ENCODE data around the gene STIM2.
A peak's percentile ranks its signal among the peaks of the same experiment; 100 is the strongest.
"Not testable (repeated sequence)": the region's sequence is repeated elsewhere in the genome, so short reads cannot be mapped to it uniquely, and the experiment has no call there.

STIM2 gene

GRCh38 chr4:26891867-26892266, 31.2 kb downstream of the STIM2 start:
- Mint-ChIP-seq H3K36me3 (ENCODE audit: low read depth) (peaks cover 46% of the 10 kb centered on the region), H3K9me3 (peaks cover 9% of the 10 kb centered on the region), H3K4me3 (no peak overlapping the region), H3K4me1 (ENCODE audit: low read depth) (peaks cover 53% of the 10 kb centered on the region), H3K27ac (no peak overlapping the region), H3K27me3 (ENCODE audit: low read depth) (no peaks in the 10 kb centered on the region)

DNA sequence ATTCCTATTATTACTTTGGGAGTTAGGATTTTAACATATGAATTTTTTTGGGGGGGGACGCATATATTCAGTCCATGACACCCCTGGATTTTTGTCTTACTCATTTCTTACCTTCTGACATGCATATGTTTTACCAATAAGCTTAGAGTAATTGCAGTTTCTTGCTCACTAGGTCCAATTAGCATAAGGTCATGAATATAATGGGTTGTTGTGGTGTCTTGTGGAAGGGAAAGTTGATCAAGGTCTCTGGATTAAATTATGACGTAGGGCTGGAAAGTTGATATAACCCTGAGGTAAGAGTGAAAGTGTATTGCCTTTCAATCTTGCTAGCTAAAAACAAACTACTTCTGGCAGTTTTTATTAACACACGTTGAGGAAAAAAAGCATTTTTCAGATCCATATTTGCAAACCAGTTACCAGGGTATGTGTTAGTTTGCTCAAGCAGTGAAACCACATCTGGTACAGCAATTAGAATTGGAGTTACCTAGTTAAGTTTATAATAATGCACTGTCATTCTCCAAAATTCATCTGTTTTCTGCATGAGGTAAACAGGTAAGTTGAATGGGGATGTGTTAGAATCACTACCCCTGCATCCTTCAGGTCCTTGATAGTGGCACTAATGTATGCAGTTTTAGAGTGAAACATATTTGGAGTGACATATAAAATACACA, 32.0 kb downstream of the STIM2 start:
- peaks cover 48% of the 10 kb centered on the region for H3K36me3 Mint-ChIP-seq (ENCODE audit: low read depth)
- H3K4me1 Mint-ChIP-seq (ENCODE audit: low read depth) = peaks cover 50% of the 10 kb centered on the region
- no peak overlapping the region for H3K27ac Mint-ChIP-seq
- peaks cover 9% of the 10 kb centered on the region for H3K9me3 Mint-ChIP-seq
- no peak overlapping the region for H3K4me3 Mint-ChIP-seq
- H3K27me3 Mint-ChIP-seq (ENCODE audit: low read depth) = no peaks in the 10 kb centered on the region

GRCh38 chr4:26893491-26893890, 32.9 kb downstream of the STIM2 start:
- H3K36me3 Mint-ChIP-seq (ENCODE audit: low read depth) = peaks cover 50% of the 10 kb centered on the region
- H3K27me3 Mint-ChIP-seq (ENCODE audit: low read depth) = no peaks in the 10 kb centered on the region
- H3K27ac Mint-ChIP-seq = no peak overlapping the region
- H3K9me3 Mint-ChIP-seq = peaks cover 9% of the 10 kb centered on the region
- peaks cover 47% of the 10 kb centered on the region for H3K4me1 Mint-ChIP-seq (ENCODE audit: low read depth)
- H3K4me3 Mint-ChIP-seq = no peak overlapping the region

- H3K4me3 Mint-ChIP-seq; H3K27ac Mint-ChIP-seq; H3K27me3 Mint-ChIP-seq (ENCODE audit: low read depth); H3K9me3 Mint-ChIP-seq: not testable (repeated sequence)
- Mint-ChIP-seq H3K36me3 (ENCODE audit: low read depth) (peaks cover 44% of the 10 kb centered on the region), H3K4me1 (ENCODE audit: low read depth) (peaks cover 46% of the 10 kb centered on the region)
Measured at GRCh38 chr4:26894881-26895280, 34.2 kb downstream of the STIM2 start.

DNA sequence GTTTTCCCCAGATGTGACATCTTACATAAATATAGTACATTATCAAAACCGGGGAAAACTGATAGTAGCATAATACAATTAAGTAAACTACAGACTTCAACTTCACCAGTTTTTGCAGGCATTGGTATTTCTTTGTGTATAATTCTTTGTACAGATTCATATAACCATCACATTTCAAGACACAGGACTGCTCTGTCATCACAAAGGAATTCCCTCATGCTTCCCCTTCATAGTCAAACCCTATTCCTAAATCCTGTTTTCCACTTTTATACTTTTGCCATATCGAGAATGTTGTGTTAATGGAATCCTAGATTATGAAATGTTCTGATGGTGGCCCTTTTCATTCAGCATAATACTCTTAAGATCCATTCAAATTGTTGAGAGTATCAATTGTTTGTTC, 36.0 kb downstream of the STIM2 start:
- Mint-ChIP-seq H3K27ac (no peak overlapping the region), H3K27me3 (ENCODE audit: low read depth) (no peaks in the 10 kb centered on the region), H3K9me3 (peaks cover 3% of the 10 kb centered on the region), H3K4me1 (ENCODE audit: low read depth) (peaks cover 50% of the 10 kb centered on the region), H3K4me3 (no peak overlapping the region), H3K36me3 (ENCODE audit: low read depth) (peaks cover 35% of the 10 kb centered on the region)

DNA sequence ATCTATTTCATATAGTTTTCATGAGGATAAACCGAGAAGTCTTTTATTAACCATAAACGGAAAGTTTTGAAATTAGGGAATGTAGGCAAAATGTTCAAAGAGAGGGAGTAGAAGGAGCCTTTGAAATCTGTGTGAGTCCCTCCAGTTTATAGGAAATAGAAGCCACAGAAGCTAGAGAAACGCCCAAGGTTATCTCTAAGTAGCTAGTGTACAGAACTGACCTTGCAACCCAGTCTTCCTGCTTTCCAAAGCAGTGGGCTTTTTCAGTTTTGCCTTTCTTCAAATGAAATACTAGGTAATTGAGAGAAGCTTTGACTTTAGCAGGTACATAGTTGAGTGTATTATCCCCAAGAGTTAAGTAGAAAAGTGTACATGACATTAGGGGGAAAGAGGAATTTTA, 39.4 kb downstream of the STIM2 start:
- Mint-ChIP-seq H3K4me1 (ENCODE audit: low read depth) (peaks cover 52% of the 10 kb centered on the region), H3K27me3 (ENCODE audit: low read depth) (no peaks in the 10 kb centered on the region), H3K4me3 (no peak overlapping the region), H3K36me3 (ENCODE audit: low read depth) (peaks cover 24% of the 10 kb centered on the region), H3K9me3 (no peaks in the 10 kb centered on the region), H3K27ac (no peak overlapping the region)

DNA sequence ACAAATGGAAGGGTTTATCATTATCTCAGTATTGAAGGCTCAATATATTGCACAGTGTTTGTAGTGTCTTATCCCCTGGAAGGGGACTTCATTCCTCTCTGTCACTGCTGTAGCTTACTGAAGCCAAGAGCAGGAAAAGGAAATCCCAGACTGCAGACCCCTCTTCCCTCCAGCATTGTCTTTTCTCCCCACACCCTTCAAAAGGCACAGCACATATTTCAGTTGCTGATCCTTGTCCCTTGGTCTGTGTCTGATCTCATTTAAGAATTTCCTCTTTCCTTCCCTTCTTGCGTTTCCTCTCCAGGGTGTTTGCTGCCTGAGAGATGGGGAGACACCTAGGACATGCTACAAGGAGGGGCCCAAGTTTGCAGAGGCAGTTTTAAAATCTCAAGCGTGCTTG, 40.1 kb downstream of the STIM2 start:
- peaks cover 24% of the 10 kb centered on the region for H3K36me3 Mint-ChIP-seq (ENCODE audit: low read depth)
- H3K9me3 Mint-ChIP-seq = no peaks in the 10 kb centered on the region
- peaks cover 55% of the 10 kb centered on the region for H3K4me1 Mint-ChIP-seq (ENCODE audit: low read depth)
- H3K27me3 Mint-ChIP-seq (ENCODE audit: low read depth) = no peaks in the 10 kb centered on the region
- no peak overlapping the region for H3K27ac Mint-ChIP-seq
- no peak overlapping the region for H3K4me3 Mint-ChIP-seq

DNA sequence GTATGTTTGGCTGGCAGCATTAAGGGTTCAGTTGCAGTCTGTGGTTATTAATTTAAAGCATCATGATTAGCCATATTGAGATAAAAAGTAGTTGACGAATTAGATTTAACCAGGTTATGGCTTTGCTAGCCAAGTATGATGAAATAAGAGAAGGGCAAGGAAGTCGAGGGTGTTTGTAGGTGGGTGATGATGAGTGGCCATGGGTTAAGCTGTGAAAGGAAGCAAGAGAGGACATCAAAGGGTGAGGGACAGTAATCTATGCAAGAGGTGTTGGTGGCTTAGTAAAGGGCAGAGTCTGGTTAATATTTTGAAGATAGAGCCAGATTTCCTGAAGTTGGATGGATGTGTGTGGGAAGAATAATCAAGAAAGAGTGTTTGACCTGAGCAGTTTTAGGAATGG, 44.5 kb downstream of the STIM2 start:
- Mint-ChIP-seq H3K27me3 (ENCODE audit: low read depth) (no peaks in the 10 kb centered on the region), H3K9me3 (no peaks in the 10 kb centered on the region), H3K27ac (peak overlapping the region; percentile 53), H3K4me3 (no peak overlapping the region), H3K4me1 (ENCODE audit: low read depth) (peaks cover 54% of the 10 kb centered on the region), H3K36me3 (ENCODE audit: low read depth) (peaks cover 15% of the 10 kb centered on the region)

GRCh38 chr4:26907731-26908599, 47.3 kb downstream of the STIM2 start:
- peaks cover 14% of the 10 kb centered on the region for H3K36me3 Mint-ChIP-seq (ENCODE audit: low read depth)
- H3K27me3 Mint-ChIP-seq (ENCODE audit: low read depth) = no peaks in the 10 kb centered on the region
- H3K9me3 Mint-ChIP-seq = no peaks in the 10 kb centered on the region
- H3K4me1 Mint-ChIP-seq (ENCODE audit: low read depth) = peaks cover 57% of the 10 kb centered on the region
- H3K27ac Mint-ChIP-seq = peak overlapping the region; percentile 82
- peak overlapping the region; percentile 64 for H3K4me3 Mint-ChIP-seq

DNA sequence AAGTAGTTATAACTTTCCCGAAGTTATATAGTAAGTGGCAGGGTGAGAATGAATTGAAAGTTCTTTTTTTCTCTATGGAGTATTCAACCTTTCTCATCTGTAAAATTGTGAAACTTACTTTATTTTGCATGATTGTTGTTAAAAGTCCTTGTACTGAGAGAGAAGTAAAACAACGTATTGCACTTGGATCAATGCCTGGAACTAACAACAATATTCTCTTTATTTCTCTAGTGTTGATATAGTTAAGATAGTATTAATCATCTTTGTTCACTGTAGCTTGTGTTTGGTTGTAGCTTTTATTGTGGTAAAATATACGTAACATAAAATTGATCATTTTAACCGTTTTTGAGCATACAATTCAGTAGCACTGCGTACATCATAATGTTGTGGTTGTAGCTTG, 48.7 kb downstream of the STIM2 start:
- peaks cover 10% of the 10 kb centered on the region for H3K36me3 Mint-ChIP-seq (ENCODE audit: low read depth)
- peaks cover 62% of the 10 kb centered on the region for H3K4me1 Mint-ChIP-seq (ENCODE audit: low read depth)
- no peak overlapping the region for H3K27ac Mint-ChIP-seq
- H3K4me3 Mint-ChIP-seq = no peak overlapping the region
- no peaks in the 10 kb centered on the region for H3K9me3 Mint-ChIP-seq
- H3K27me3 Mint-ChIP-seq (ENCODE audit: low read depth) = no peaks in the 10 kb centered on the region

- H3K36me3 Mint-ChIP-seq (ENCODE audit: low read depth) = peaks cover 6% of the 10 kb centered on the region
- H3K4me3 Mint-ChIP-seq = no peak overlapping the region
- H3K4me1 Mint-ChIP-seq (ENCODE audit: low read depth) = peaks cover 62% of the 10 kb centered on the region
- H3K27ac Mint-ChIP-seq = no peak overlapping the region
- H3K9me3 Mint-ChIP-seq = no peaks in the 10 kb centered on the region
- no peaks in the 10 kb centered on the region for H3K27me3 Mint-ChIP-seq (ENCODE audit: low read depth)
Measured at GRCh38 chr4:26911254-26911653, 50.6 kb downstream of the STIM2 start.

GRCh38 chr4:26912069-26912468, 51.4 kb downstream of the STIM2 start:
- H3K36me3 Mint-ChIP-seq (ENCODE audit: low read depth) = peaks cover 6% of the 10 kb centered on the region
- peaks cover 67% of the 10 kb centered on the region for H3K4me1 Mint-ChIP-seq (ENCODE audit: low read depth)
- H3K27ac Mint-ChIP-seq = no peak overlapping the region
- H3K27me3 Mint-ChIP-seq (ENCODE audit: low read depth) = no peaks in the 10 kb centered on the region
- H3K9me3 Mint-ChIP-seq = no peaks in the 10 kb centered on the region
- H3K4me3 Mint-ChIP-seq = no peak overlapping the region

GRCh38 chr4:26912810-26913209, 52.2 kb downstream of the STIM2 start:
- Mint-ChIP-seq H3K27ac (peak overlapping the region; percentile 62), H3K4me1 (ENCODE audit: low read depth) (peaks cover 63% of the 10 kb centered on the region), H3K27me3 (ENCODE audit: low read depth) (no peaks in the 10 kb centered on the region), H3K9me3 (no peaks in the 10 kb centered on the region), H3K36me3 (ENCODE audit: low read depth) (peaks cover 6% of the 10 kb centered on the region), H3K4me3 (peak overlapping the region; percentile 53)

- Mint-ChIP-seq H3K4me1 (ENCODE audit: low read depth) (peaks cover 45% of the 10 kb centered on the region), H3K4me3 (no peak overlapping the region), H3K27me3 (ENCODE audit: low read depth) (no peaks in the 10 kb centered on the region), H3K27ac (no peak overlapping the region), H3K36me3 (ENCODE audit: low read depth) (peaks cover 26% of the 10 kb centered on the region), H3K9me3 (no peaks in the 10 kb centered on the region)
Measured at GRCh38 chr4:26916195-26916594, 55.6 kb downstream of the STIM2 start.

DNA sequence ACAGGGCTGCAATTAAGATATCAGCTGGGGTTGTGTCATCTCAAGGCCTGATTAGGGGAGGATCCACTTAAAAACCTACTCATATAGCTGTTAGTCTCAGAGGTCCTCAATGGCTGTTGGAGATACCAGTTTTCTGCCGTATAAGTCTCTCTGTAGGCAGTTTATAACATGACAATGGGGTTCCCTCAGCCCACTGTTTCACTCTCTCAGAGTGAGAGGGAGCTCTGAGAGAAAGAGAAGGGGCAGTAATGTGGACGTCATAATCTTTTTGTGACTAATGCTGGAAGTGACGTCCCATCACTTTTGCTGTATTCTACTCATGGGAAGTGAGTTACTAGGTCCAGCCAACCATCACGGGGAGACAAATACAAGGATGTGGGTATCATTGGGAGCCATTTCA, 70.3 kb downstream of the STIM2 start:
- no peaks in the 10 kb centered on the region for H3K9me3 Mint-ChIP-seq
- no peaks in the 10 kb centered on the region for H3K27me3 Mint-ChIP-seq (ENCODE audit: low read depth)
- H3K36me3 Mint-ChIP-seq (ENCODE audit: low read depth) = peaks cover 10% of the 10 kb centered on the region
- H3K4me1 Mint-ChIP-seq (ENCODE audit: low read depth) = peaks cover 4% of the 10 kb centered on the region
- H3K4me3 Mint-ChIP-seq = no peak overlapping the region
- H3K27ac Mint-ChIP-seq = no peak overlapping the region

All from T-helper 1 cell treated with Interleukin-12 subunit alpha and Interleukin-12 subunit beta and Interleukin-4 antibody, amounts not matched to agents 30 μg/mL and 1 μg/mL, for 36 hours (primary cell).